GM18951 (cell line): Measurements from ENCODE around the gene LHB.

Experiments
- POLR2A ChIP-seq: IDR thresholded peaks from 4 replicates; pipeline ENCODE4 v1.6.1; 2011; ENCODE audit warnings: mild to moderate bottlenecking; ENCODE audit not compliant: insufficient read length, insufficient read depth; ENCODE audit errors: extremely low read depth
- in situ Hi-C: fragments of 300-500 bp; cut with MboI; formaldehyde crosslinking; loops from one replicate; pipeline ENCODE4 v1.12.0; 2022; ENCODE audit warnings: low sequenced_read_pairs, mixed read lengths, inconsistent platforms; ENCODE audit not compliant: unreplicated experiment

LHB gene

DNA sequence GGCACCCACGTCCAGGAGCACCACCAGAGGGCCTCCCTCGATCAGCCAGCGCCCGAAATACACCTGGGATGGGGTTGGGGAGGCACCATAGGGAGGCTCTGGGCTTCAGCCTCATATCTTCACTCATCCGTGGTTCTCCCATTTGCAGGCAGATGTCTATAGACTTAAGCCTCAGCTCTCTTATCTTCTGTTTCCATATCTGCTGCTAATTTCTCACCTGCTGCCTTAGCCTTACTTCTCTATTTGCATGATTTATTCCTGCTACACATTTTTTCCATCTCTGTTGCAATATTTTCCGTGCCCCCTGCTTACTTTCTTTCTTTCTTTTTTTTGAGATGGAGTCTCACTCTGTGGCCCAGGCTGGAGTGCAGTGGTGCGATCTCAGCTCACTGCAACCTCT is 29.6 kb downstream of the LHB start:
- no peak for TF ChIP-seq POLR2A
- in situ Hi-C loops: loop anchor here (10.0 kb wide), 1 partner anchor 333 kb away; no protein-coding TSS in a partner anchor

DNA sequence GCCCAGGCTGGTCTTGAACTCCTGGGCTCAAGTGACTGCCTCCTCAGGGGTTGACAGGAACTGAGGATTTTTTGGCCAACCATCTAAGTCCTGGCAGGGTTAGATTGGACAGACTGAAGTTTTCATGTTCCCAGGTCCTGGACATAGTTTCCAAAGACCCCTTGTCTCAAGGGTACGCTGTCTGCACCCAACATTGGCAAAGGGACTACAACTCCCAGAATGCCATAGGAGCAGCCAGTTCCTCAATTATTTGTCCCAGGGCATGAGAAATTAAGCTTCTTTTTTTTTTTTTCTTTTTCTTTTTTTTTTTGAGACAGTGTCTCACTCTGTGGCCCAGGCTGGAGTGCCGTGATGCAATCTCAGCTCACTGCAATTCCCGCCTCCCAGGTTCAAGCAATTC is 30.7 kb downstream of the LHB start:
- in situ Hi-C loops: loop anchor here (10.0 kb wide), 1 partner anchor 331 kb away; no protein-coding TSS in a partner anchor
- TF ChIP-seq POLR2A: no peak

DNA sequence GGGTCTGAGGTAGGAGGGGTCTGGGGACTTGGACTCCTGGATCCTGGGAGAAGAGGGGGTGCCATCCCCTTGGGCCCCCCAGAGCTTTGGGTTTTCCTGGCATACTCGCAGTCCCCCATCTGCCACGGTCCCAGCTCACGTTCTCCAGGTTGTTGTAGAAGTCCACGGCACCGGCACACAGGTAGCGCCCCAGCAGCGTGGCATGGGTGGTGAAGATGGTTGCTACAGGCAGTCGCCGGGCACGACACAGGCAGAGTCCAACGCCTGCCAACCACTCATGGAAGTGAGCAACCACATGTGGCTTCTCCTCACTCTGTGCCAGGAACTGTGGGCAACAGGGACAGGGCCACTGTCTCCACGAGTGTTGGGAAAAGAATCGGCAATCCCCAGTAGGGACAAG is 31.2 kb downstream of the LHB start:
- in situ Hi-C loops: loop anchor here (10.0 kb wide), 1 partner anchor 331 kb away; no protein-coding TSS in a partner anchor
- no peak for TF ChIP-seq POLR2A

DNA sequence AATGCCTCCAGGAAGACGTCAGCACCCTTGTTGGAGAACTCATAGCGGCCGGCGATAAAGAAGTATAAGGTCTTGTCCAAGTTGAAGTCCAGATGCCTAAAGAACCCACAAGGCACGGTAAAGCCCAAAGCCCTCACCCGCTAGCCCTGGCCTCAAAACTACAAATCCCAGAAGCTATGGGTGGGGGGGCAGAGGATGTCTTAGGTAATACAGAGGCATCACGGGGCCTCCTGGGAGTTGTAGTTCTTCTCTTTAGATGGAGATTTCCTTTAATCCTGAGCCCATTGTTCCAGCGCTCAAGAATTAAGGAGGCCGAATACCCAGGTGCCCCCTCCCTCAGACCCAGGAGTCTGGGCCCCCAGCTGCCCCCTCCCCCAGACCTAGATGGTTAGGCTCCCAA is 34.6 kb downstream of the LHB start:
- in situ Hi-C loops: loop anchor here (10.0 kb wide), 1 partner anchor 327 kb away; no protein-coding TSS in a partner anchor
- TF ChIP-seq POLR2A: no peak

DNA sequence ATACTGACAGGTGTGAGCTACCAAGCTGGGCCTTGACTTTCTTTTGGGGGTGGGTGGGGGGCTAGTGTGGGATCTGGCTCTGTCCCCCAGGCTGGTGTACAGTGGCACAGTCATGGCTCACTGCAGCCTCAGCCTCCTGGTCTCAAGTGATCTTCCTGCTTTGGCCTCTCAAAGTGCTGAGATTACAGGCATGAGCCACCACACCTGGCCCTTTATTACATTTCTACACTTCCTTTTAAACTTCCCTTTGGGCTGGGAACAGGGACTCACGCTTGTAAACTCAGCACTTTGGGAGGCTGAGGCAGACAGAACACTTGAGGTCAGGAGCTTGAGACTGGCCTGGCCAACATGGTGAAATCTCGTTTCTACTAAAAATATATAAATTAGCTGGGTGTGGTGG is 39.8 kb downstream of the LHB start:
- no peak for TF ChIP-seq POLR2A
- in situ Hi-C loops: no loop called here

GRCh38 chr19:48975947-48976847 is 40.7 kb downstream of the LHB start:
- no peak for TF ChIP-seq POLR2A

DNA sequence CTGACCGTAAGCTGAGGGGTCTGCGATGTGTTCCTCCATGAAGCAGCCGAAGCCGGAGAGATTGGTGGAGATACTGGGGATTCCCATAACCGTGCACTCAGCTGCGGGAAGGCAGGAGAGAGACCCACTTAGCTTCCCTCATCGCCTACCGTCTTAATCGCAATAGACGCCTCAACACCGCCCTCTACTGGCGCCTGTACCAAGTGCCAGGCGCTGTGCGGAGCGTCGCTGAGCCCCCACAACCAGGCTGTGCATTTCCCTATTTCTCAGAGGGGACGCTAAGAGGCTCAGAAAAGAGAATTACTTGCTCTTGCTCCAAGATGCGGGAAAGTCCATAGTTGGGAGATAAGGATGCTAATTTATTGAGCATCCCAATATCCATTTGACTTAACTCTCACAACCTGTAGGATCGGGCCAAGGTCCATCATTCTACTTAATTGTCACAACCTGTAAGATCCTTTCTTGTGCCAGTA is 45.9 kb downstream of the LHB start:
- in situ Hi-C loops: no loop called here
- TF ChIP-seq POLR2A: no peak

More at GRCh38 chr19:48975947-48976847, 40.7 kb downstream of the LHB start:
- in situ Hi-C loops: no loop called here

GRCh38 chr19:48970139-48970766 is 46.6 kb downstream of the LHB start:
- TF ChIP-seq POLR2A: no peak
- in situ Hi-C loops: no loop called here

DNA sequence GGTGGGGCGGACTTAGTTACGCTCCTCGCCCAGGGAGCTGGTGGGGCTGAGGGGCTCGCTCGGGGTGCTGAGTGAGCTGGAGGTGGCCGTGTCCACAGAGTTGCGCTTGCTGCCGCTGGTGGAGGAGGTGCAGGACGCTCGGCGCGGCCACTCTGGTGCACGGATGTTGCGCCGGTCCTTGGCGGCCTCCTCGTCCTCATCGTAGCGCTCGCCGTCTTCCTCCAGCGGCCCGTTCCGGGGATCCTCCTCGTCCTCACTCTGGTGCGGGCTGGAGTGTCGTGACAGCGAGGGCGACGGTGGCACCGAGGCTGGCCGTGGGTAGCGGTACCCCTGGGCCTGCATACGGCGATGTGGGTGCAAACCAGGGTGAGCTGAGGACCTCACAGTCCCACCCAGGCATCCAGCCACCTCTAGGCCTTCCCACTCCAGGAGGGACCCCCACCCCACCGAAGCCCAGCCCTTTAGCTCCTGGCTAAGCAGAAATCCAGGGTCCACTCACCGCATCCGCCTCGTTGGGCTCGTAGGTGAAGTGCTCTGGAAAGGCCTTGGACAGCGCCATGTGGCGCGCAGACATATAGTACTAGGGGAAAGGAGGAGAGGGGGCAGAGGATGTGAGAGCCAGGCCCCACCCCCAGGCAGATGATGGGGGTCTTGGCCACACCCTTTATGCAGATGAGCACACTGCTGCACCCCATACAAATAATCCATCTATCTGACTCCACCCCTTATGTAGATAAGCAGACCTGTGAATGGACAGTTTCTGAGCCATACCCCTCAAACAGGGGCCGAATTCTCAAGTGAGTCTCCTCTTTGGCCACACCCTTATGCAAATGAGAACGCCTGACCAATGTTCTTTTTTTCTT is 47.4 kb downstream of the LHB start:
- in situ Hi-C loops: no loop called here
- TF ChIP-seq POLR2A: no peak

- TF ChIP-seq POLR2A: no peak
- in situ Hi-C loops: no loop called here
These were observed 48.1 kb downstream of the LHB start for GRCh38 chr19:48968813-48969218.

DNA sequence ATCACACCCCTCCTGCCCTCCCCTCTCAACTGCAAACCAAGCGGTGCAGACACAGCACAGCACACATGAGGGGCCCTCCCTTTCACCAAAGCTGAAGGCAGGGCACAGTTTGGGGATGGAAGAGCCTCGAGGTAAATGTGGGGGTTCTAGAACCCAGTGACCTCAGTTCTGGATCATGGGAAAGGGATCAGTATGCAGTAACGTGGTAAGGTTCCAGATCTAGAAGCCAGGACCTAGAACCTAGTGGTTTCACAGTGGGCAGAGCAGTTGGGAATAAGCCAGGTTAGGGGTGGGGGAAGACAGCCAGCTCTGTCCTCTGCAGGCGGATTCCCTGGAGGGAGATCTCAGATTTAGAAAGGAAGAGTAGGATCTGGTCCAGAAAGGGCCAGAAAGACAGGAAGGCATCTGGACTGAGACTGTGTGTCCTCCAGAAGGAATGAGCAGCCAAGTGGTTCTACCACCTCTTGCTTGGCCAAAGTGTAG is 48.7 kb downstream of the LHB start:
- in situ Hi-C loops: no loop called here
- TF ChIP-seq POLR2A: no peak

DNA sequence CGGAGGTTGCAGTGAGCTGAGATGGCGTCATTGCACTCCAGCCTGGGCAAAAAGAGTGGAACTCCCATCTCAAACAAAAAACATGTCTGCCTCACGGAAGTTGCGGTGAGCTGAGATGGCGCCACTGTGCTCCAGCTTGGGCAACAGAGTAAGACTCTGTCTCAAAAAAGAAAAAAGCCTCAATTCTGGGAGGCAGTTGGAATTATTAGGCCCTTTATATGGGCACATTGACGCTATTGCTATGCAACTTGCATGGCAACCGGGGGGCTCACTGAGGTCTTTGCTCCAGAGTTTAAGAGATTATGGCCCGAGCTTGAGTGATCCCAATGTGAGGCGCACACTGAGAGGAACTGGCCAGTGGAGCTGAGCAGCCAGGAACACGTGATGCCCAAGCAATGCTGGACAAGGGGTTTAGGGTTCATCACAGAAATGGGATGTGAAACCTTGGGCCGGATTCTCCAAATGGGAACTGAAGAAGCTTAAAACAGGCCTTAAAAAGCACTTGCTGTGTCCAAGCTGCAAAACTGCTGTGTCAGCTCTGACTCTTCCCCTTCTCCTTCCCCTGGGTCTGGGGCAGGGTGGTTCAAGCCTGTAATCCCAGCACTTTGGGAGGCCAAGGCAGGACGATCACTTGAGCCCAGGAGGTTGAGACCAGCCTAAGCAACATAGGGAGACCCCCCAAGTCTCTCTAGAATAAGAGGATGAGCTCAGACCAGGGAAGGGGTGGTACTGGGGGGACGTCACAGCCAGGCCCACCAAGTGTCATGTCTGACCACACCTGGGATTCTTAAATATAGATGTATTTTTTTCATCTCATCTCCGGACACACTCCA is 49.3 kb downstream of the LHB start:
- in situ Hi-C loops: no loop called here
- peak; percentile 52 for TF ChIP-seq POLR2A
